Muscle of back (tissue), 11 donors: Measurements from ENCODE around the gene DENND11. TPM values are rescaled to one million over a fixed set of nuclear protein-coding genes. Genes with fewer than 3 reads are reported as not detected.

Experiments
- DNase-seq, 3 donors: peaks; one replicate each; pipeline versions ENCODE4 v3.0.0 to v3.0.0-alpha.2; 2013
- polyA plus RNA-seq, 10 donors: library from polyadenylated mRNA; unstranded; fragments of 120-200 nt; gene quantifications; one replicate each; pipeline ENCODE4 v1.2.1, GENCODE V29; 2013; ENCODE audit not compliant: insufficient read length in 10 of 10

The DENND11 gene
- polyA plus RNA-seq, 10 donors, result 5.9 to 11.0 (median 8.8) TPM

DNA sequence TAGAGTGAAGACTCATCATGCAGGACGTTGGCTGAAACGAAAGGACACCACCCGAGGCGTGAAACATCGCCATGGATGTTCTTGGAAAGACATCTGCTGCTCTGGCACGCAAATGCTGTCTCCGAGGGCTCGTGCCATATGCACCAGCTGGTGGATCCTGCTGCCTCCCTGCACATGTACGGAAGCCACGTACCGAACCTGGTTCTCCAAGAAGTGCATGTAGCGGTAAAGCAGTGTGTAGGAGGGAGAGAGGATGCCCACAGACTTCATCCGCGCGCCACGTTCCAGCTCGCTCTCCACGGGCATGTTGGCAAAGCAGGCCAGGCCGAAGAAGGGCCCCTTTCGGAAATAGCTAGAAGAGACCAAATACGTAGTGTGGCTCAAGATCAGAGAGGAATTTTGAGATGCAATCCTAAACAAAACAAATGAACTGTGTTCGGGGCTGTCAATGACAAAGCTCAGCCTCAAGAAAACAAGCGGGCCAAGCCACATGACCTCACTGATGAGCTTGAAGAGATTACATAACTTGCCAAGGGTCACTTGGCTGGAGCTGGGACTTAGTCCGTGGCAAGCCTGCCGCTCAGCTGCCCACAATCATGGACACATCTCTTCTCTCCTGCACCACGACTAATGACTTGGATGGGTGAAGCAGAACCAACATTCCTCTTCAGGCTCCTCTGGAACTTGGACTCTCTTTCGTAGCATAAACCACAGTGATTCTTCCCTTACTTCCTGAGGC, 16.5 kb downstream of the DENND11 start:
- peak; percentile 25 to 65 (median 40) for DNase-seq

DNA sequence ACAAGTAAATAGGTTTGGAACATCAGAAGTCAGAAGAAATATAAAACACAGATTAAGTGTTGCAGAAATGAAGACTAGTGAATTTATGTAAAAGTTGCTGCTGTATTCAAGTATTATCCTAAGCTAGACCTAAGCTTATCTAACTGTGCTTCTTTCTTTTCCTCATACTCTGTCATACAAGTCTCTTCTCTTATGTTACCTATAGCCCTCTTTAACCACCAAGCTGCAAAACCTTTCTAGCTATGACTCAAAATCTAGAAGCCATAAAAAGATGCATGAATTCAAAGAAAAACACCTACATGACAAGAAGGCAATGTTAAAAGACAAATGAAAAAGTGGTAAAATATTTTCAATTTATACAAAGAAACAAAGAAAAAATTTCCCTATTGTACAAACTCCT, 23.0 kb downstream of the DENND11 start:
- DNase-seq, result no peak

DNA sequence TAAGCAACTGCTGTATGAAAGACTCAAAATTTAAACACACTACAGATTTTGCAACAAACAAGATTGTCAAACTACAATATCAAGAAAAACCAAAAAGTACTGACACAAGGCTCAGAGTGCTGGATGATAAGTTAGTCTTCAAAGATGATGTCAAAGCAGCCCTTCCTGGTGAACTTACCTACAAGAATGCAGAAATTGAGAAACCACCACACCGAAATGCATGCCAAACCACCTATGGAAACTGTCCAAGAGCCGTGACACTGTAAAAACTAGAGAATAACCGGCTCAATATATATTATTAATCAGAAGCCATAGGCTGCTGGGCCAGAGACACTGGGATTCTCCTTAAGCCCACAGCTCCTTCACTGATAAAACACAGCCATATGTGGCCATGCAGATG, 25.3 kb downstream of the DENND11 start:
- no peak for DNase-seq

DNA sequence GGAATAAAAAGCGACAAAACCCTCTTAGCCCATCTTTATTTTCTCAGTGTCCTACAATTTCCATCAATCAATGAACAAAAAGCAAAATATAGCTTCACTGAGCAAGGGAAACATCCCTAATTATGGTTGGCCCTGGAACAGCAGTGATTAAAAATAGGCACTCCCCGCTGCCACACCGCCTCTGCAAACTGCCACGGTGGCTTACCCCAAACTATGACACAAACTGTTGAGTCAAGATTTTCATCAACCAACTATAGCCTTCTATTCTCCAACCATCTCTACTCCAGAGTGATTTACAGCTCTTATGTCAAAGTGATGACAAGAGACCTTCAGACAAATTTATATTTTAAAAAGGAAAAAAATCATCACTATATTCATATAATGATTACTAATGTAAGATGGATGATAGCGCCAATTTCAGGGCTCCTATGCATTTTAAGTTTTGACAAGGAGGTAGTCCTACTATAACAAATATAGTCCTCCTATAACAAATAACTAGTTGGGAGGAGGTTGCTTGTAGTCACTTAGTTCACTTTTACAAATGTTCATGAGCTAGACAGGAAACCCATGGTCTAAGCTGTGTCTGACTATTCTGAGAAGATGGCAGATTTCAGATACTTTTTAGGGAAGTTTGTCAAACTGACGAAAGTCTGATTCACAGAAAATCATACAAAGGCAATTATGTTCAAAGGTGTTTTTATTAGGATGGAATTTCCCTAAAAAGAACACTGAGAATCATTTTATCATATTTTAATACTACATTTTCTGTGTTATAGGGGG, 26.3 kb downstream of the DENND11 start:
- no peak for DNase-seq

DNA sequence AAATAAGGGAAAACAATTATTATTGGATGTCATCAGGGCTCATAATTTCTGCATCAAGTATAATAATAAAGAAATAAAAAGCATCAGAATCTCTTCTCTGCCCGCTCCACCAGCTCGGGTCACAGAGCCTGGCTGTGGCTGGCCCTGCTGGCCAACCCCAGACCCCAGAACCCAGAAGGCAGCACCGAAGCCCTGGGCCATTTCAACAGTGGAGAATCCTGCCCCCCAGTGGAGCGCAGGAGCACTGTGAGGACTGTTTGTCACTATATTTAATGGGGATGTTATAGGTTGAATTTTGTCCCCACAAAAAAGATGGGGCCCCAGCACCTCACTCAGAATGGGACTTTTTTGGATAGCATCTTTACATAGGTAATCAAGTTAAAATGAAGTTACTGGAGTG, 27.3 kb downstream of the DENND11 start:
- no peak for DNase-seq

DNA sequence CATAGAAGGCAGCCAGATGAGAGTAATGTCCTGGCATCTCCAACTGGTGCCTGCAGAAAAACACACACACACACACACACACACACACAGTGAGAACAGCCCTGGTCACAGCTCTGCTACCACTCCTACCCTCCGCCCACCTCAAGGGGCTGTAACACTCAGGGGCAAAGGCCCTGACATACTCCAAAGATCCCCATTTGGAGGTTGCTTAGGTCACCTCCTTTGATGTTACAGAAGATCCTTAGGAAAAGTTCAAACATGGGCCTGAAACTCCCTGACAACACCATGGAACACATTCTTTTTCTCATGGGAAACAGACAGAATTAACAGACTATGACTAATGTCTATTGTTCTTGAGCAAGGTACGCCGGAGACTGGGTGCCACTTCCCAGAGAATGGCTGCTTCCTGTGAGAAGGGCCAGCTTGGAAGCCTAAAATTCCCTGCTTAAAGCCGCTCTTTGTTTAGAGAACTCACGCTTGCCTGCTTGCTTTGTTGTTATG, 27.7 kb downstream of the DENND11 start:
- no peak for DNase-seq

DNA sequence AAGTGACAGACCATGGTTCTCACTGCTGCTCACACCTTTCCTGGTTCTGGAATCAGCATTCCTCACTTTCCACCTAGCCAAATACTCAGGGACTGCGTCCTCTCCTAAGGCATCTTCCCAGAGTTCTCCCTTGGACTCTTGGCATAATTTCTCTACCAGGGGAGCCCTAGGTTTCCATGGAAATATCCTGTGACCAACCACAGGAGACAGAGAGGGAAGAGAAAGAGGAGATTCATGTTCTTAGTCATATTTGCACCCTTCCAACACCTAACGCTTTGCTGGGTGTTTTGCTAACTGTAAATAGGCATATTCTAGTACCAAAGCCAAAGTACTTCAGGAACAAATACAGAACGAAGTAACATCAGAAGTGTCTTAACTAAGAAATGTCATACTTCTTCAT, 28.6 kb downstream of the DENND11 start:
- DNase-seq, result no peak

DNA sequence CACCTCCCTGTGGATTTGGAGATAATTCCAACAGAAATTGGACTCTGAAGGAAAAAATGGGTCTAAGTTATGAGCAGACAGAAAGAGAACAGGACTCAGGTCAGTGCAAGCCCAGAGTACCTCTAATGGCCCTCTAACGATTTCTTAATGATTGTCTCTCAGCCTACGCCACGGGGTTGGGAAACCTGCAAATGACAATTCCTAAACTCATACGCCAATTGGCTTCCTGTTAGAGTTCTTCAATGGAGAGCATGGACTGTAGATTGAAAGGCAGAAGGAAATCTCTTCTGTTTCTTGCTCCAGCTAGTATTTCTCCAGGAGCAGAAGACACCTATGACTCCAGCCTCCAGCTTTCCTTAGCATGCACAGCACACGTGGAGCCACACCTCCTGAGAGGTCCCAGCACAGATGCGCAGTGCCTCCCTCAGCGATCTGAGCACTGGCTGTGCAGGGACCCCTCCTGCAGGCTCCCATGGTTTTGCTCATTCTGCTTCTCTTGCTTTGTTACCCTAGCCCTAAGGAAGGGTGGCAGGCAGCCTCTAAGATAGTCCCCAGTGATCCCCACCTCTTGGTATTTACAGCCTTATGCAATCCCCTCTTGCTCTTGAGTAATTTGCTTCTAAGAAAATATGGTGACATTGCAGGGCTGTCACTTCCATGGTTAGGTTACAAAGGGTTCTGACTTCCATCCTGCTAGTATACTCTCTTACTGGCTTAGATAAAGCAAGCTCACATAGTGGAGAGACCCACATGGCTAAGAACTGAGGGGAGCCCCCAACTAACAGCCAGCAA, 30.1 kb downstream of the DENND11 start:
- no peak for DNase-seq

DNA sequence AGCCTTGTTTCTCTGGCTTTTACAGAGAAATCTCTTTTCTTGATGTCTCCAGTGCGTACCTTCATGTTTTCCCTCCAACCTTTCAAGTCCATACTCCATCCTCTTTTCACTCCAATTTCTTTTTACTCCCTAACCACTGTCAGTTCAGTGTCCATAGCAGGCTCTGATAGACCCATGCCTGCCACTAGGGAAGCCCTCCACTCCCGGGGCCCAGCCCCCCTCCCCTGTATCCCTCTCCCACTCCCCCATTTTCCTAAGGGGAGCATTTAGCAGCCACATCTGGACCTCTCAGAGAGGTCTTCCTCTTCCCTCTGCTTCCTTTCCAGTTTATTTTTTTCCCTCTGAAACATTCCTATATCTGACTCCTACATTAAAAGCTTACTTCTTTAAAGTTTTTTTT, 33.1 kb downstream of the DENND11 start:
- no peak for DNase-seq

DNA sequence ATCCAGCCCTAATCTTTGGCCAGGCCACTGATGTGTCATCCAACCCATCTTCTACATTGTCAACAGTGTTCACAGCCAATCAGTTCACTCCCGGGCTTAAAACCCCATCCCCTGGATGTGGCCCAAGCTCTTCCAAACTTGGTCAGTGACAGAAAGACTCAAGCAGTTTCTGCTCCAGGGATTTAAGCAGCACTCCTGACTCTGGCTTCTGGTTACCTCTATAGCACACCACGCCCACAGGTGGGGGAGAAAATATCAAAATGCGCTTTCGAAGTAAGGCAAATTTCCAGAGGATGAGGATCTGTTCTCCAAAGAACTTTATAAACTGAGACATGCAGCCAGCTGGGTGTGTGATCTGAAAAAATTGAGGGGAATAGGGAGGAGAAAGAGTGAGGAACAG, 35.9 kb downstream of the DENND11 start:
- no peak for DNase-seq

DNA sequence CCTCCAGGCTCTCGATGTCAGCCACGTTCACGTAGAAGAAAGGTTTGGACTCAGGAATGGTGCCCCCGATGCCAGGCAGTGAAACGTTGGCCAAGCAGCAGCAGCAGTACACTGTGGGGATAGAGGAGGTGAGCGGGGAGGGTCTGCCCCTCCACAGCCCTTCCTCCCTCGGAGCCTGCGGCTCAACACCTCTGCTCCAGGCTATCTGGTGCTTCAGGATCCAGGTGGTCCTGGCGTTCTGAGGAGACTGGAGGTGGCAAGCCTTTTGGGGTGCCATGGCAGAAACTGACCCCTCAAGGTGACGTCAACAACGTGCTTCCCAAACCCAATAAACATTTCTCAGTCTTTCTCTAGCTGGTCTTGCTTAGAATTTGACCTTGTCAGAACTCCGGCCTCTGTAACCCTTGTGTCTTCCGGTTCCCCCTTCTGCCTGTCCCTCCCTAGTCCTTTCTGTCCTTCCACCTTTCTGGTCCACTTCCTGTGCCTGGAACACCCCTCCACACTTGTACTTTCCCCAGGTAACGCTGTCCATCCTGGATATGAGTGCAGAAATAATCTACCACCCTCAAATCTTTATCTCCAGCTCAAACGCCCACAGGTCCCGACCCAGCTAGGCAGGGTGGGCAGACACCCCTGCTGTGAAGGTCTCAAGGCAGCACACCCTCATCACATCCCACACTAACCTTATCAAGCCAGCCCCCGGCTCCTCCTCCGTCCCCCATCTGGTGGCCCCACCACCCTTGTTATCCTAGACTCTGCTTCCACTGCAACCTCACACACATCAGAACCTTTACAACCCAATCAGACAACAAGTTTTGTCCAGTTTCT, 36.5 kb downstream of the DENND11 start:
- DNase-seq, result no peak

DNA sequence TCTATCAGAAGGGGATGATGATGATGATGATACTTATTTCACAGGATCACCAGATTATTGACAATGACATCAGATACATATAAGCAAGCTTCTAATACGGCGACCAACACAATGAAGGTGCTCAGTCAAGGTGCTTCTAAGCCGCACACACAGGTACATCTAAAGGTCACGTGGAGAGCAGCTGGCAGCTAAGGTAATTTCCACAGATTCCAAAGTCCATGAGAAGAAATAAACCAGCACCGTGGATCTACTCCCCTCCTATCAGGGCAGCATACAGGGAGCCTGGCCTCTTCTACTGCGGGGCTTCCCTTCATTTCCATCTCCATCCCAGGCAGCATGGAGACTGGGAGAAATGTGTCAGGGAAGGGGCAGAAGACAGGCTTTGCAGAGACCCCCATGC, 37.5 kb downstream of the DENND11 start:
- no peak for DNase-seq

DNA sequence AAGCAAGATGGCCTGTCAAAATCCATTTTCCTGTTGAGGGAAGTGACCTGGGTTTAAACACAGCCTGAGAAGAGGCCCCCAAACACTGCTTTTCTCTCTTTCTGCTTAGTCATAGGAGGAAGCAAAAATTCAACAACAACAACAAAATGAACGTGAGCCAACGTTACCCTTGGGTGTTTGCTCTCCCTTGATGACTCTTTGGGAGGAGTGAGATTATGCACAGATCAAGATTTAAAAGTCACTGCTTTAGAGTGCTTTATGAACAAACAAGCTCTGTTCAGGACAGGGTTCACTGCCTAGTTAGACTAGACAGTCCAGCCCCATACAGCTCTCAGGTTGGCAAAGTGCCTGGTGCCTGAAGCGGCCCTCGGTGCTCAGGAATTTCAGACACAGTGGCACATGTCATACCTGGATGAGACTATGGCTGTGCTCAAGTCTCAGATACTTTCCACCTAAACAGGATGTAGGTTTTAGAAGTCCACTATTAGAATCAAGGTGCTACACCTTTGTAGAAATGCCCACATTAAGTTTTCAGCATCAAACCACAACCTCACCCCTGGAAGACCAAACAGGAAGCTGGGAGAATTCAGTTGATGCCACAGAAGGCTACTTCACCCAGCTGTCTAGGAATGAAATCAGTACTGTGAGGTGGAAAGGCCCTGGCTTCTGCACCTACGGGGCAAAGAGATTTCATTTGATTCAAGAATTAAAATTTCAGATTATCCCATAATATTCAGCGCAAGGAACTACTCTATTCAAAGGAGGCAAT, 38.7 kb downstream of the DENND11 start:
- no peak for DNase-seq

DNA sequence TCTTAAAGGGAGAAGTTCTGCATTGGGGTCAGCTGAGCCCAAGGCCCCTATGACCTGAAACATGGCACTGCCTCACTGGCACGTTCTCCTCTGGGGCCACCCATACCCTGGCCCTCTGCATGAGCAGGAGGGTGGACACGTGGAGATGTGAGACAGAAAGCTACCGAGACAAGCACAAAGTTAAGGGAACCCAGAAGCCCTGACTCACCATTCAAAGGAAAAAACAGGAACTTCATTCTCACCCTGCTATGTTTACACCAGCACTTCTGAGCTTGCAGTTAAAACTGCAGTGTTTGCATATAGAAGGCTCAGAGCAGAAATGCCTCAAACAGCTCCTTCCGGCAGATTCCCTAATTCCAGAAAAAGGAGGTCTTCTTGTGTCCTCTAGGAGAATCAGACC, 41.7 kb downstream of the DENND11 start:
- DNase-seq, result peak in 2 of 3 donors; percentile 7 to 25

DNA sequence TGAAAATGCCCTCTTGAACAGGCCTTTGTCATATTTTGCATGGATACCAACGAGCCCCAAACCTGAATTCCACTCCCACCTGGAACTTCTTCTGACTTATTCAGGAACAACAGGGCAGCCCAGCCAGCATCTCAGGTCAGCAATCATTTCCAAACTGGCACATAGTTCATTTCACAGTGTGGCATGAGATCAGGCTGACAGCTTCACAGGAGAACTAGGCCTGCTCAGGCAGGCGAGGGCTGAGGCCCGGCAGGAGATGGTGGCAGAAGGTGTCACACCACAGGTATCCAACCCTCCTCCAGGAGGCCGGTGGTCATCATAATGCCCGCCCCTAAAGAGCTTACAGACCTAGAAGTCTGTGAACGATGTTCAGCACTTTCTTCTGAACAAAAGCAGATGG, 42.5 kb downstream of the DENND11 start:
- DNase-seq, result no peak

DNA sequence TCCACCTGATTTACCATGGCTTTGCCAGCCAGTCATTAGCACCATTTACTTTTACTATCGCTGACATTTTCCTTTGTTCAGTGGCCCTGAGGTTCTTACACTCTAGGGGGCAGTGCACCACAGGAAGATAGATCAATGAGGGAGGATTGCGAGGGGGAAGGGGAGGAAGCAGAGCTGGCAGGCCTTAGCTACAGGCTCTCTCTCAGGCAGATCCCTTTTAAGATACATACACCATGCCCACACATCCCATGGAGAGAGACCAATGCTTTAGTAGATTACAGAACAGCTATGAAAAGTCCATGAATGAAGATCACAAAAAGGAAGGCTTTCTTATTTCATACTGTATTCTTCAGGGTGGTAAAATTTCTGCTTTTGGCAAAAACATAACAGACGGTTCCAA, 47.4 kb downstream of the DENND11 start:
- DNase-seq, result peak; percentile 39 to 65 (median 45)

DNA sequence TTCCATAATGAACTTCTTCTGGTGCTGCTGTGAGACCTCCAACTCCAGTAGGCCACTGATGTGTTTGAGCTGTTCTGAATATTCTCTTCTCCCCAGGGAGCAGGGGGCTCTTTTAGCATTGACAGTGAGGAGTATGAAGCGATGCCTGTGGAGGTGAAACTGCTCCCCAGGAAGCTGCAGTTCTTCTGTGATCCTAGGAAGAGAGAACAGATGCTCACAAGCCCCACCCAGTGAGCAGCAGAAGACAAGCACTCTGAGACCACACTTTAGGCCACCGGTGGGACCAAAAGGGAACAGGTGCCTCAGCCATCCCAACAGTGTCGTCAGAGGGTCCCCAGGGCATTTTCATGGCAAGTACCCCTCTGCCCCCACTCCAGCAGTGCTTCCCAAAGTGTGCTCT, 49.3 kb downstream of the DENND11 start:
- no peak for DNase-seq
